Measurements from ENCODE around the gene GJD4.

The GJD4 gene, protein sequence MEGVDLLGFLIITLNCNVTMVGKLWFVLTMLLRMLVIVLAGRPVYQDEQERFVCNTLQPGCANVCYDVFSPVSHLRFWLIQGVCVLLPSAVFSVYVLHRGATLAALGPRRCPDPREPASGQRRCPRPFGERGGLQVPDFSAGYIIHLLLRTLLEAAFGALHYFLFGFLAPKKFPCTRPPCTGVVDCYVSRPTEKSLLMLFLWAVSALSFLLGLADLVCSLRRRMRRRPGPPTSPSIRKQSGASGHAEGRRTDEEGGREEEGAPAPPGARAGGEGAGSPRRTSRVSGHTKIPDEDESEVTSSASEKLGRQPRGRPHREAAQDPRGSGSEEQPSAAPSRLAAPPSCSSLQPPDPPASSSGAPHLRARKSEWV

DNA sequence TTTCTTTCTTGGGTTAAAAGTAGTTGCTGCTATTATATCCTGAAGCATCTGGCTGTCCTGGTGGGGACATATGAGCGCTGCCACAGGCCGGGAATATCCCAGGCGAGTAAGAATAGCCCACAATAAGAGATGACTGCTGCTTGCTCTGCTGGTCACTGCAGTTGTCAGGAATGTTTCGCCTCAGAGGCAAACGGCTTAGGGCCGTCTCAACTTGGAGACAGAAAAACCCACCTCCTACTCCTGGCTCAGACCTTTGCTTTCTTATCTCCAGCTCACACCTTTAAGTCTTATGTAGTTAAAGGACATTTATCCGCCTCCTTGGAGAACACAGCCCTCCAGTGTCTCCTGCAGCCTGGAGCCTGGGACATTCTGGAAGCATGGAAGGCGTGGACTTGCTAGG lies at the start of gene GJD4:
Gene GJD4 (plus strand): TSS at position 151 of the 400 bp plus-strand sequence. CDS start 227 bp downstream, at position 378.
- no peak for DNase-seq (ENCODE audit: low spot score)

DNA sequence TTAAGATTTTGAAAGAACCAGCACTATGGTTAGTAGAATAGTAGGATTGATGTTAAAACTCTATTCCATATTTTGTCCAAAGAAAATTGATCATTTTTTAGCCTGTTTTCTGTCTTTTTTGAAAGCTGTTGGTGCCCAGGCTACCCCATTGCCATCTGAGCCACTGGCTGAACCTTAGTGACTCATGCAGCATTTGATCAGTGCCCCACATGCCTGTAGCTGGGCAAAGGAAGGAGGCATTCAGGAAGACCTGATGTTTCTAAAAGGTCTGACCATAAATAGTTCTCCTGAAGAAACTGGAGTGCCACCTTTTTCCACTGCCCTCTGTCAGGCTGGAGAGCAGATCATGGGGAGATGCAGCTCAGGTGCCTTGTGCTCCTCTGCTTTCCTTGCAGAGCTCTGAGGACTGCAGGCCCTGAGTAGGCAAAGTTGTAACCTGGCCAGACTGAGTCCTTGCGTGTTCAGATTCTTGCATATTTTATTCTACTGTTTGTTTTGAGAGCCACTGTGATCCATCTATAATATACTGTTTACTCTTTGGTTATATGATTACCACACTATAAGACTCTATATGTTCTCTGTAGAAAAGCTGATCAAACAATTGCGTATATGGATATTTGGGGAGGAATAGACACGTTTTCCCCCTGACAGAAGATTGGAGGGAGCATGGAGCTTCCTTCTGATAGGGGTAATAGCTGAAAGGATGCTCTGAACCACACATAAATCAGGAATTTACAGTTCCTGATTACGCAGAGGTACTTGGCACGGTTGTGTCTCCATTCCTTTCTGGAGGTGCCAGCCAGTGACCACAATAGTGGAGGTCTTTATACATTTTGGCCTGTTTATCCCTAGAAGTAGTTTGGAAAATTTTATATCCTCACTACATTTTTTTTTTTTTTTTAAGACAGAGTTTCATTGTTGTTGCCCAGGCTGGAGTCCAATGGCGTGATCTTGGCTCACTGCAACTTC lies 48.9 kb upstream of the GJD4 start:
- DNase-seq (ENCODE audit: low spot score): no peak

DNA sequence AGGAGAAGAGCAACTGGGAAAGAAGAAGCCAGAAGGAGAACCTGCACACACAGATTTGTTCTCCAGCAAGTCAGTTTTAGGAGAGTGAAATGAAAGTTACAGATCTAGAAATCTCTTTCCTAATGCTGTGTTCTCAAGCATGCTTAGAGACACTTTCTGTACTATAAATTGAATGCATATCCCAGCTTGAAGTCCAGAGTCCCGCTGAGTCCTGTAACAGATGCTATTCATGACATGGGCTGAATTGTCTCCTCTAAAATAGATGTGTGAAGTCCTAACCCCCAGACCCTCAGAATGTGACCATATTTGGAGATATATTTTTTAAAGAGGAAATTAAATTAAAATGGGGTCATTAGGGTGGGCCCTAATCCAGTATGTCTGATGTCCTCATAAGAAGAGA lies 46.9 kb upstream of the GJD4 start:
- DNase-seq (ENCODE audit: low spot score): no peak

DNA sequence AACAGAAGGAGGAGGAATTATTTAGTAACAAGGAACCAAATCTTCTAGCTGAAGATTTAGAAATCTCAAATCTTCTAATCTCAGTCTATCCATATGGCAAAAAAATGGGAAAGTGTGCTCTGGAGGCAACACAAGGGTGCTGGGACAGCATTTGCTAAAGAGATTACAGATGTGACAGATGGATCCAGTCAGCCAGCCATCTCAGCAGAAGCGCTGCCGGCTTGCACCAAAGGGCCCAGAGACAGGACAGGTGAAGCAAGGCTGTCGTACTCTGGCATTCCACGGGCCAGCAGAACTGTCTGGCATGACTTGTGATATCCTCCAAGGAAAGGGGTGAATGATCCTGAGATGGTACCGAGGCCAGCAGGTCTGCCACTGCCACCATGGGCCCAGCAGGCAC lies 45.7 kb upstream of the GJD4 start:
- DNase-seq (ENCODE audit: low spot score): no peak

DNA sequence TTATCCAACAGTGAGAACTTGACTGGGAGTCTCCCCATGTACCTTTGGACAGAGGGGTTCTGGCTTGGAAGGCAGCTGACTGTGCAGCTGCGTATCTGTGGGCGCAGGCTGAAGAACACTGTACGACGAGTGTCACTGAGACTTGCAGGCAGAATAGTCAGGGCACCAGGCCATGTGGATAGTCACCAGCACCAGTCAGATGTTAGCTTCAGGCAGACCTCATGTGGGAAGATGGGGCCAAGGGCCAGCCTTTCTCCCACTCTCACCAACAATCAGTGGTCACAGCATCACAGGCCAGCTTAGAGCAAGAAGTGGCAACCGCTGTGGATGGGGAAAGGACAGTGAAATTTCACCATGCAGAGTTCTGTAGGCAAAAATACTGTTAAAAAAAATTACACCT lies 43.4 kb upstream of the GJD4 start:
- no peak for DNase-seq (ENCODE audit: low spot score)

DNA sequence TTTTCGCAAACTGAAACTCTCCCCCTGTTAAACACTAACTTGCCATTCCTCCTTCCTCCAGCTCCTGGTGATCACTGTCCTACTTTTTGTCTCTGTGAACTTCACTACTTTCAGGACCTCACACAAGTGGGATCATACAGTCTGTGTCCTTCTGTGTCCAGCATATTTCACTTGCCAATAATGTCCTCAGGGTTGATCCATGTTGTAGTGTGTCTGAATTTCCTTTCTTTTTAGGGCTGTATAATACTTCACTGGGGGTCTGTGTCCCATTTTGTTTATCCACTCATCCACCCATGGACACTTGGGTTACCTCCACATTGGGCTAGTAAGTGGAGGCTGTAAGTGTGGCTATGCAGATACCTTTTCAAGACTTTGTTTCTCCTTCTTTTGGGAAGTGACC lies 42.7 kb upstream of the GJD4 start:
- DNase-seq (ENCODE audit: low spot score): no peak

DNA sequence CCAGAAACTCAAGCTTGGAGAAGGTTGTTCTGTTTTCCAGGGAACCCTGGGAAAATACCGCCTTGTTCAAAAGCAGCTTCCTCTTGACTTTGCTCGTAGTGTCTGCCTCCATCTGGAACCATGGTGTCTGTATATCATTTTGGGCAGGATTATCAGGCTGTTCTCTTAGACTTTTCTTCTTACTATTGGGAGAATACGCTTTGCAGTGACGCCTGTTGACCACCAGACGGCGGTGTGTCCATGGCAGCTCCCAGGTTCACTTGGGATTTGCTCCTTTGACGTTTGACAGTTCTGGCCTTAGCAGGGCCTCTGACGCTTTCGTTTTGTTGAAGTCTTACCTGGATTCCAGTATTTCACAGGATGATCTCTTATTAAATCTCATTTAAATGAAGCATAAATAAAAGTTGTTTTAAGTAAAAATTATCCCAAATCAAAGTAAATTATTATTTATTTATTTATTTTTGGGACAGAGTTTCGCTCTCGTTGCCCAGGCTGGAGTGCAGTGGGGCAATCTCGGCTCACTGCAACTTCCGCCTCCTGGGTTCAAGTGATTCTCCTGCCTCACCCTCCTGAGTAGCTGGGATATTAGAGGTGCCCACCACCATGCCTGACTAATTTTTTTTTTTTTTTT lies 41.8 kb upstream of the GJD4 start:
- peak; percentile 65 for DNase-seq (ENCODE audit: low spot score)

DNA sequence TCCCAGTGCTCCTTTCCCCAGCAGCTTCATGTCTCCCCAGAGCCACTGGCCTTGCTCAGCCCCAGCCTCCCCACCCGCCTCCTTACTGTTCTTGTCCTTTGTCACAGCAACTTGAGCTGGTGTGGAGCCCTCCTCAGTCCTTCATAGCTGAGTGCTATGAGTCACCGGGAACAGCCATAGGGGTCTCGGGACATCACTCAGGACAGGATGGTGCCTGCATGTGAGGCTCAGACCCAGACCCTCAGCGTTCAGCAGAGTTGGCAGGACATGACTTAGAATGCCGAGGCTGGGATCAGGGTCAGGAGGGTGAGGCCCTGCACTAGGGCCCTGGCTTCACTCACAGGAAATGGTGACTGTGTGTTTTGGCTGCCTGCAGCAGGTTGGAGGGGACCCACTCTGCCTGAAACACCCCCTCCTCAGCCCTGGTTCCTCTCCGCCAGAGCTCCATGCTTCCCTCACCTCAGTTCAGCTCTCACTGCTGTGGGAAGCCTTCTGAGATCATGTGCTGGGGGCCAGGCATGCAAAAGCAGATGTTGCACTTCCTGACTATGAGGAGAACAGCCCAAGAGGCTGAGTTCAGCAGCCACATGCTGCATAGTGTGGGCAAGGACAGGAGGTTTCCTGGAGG lies 40.7 kb upstream of the GJD4 start:
- no peak for DNase-seq (ENCODE audit: low spot score)

DNA sequence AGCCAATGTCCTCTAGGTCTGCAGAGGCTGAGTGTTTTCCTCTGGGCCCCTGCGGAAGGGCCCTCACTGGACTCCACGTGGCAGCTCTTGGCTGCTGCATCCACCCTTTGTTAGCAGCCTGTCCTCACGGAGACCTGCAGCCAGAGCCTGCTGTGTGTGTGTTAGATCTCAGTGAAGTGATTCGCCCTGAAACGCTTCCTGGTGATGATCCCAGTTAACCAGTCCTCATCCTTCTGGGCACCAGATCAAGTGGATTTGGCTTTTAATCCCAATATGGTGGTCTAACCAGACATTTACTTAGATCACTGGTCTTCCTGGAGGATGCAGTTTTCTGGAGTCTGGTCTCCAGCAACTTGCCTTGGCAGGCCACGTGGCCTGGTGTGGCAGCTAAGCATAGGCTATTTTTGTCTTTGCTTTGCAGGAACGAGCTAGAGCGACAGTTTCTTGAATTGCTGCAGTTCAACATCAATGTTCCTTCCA lies 39.5 kb upstream of the GJD4 start:
- DNase-seq (ENCODE audit: low spot score): no peak

DNA sequence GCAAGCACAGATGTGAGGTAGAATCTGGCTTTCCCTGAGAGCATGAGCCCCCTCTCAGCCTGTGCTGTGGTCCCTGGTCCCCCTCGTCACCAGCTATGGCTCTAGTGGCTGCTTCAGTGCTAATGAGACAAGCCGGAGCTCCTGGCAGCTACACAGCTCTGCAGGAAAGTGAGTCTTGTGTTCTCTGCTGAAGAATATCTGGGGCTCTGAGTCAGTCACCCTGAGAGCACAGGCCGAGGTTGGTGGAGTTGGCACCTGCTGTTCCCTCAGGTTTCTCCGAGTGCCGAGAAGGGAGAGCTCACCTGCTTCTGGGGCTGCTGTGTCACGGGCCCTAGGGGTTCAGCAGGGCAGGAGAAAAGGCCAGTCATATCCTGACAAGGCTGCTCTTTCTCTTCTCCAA lies 37.2 kb upstream of the GJD4 start:
- no peak for DNase-seq (ENCODE audit: low spot score)

DNA sequence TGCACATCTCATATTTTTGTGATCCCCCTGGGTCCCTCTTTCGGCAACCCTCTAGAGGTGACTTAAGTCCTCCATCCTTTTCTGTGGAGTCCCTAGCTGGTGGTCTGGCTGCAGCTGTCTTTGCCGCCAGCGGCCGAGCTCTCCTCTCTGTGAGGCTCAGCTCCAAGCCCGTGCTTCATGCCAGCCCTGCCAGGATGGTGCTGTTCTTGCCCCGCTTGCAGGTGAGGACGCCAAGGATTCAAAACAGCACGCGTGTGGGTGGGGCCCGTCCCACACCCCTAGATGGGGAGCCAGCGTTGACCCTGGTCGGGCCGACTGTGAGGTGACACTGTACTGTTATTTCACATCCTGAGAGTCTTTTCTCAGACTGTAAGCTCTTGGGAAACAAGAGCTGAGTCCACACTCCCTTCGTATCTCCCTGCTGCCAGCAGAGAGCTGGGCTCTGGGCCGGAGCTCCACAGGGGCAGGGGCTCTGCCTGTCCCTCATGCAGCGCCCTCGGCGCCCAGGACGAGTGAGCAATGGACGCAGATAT lies 36.6 kb upstream of the GJD4 start:
- no peak for DNase-seq (ENCODE audit: low spot score)

DNA sequence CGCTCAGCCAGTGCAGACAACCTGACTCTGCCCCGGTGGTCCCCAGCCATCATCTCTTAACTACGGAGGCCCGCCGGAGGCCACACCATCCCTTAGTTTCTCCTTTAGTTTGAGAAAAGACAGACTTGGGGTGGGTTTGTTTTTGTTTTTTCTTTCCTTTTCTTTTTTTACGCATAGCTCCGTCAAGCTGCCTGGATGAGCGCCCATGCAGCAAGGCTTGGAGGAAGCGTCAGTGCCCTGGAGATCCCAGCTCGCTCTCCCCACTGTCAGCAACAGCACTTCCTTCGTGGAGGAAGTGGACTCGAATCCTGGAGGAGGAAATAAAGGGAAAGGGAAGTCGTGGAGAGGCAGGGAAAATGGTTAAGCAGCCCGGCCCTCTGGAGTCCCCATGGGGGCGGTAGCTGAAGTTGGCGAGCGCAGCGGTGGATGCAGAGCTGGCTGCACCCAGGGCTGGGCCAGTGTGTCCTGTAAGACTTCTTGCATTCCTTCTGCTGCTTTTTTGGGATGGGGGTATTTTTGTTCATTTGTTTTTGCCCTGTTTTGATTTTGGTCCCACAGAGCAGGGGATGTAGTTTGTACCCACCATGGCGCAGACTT lies 35.9 kb upstream of the GJD4 start:
- no peak for DNase-seq (ENCODE audit: low spot score)

DNA sequence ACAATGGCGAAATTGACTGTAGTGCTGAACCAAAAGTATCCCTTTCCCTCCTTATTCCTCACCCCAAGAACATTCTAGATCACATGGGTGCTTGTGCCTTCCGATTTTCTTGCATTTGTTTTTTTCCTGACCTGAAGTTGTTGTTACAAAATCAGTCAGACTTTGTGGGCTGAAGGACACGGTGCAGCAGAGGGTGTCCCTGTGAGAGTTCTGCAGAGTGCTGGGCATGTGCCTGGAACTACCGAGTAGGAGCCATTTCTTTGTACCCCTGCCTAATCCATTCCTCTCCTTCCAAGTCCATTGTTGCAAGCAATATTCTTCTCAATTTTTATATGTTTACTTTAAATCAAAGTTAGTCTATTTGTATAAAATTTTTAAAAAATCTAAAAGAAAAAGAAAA lies 35.3 kb upstream of the GJD4 start:
- DNase-seq (ENCODE audit: low spot score): no peak

DNA sequence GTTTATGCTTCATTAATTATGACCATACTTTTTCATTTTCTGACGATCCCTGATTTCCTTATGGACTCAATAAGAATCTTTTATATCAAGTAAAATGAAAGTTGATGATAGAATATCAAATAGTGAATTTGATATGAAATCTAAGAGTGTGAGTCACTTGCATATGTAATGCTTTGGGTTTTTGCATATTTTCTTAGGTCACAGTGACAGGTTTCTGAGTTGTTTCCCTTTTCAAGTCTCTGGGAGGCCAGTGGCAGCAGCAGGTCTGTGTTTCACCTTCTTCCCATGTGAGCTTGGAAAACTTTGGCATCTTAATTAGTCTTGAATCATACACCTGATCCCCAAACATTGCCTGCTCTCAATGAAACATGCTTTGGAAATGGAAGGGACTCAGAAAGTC lies 34.7 kb upstream of the GJD4 start:
- no peak for DNase-seq (ENCODE audit: low spot score)

DNA sequence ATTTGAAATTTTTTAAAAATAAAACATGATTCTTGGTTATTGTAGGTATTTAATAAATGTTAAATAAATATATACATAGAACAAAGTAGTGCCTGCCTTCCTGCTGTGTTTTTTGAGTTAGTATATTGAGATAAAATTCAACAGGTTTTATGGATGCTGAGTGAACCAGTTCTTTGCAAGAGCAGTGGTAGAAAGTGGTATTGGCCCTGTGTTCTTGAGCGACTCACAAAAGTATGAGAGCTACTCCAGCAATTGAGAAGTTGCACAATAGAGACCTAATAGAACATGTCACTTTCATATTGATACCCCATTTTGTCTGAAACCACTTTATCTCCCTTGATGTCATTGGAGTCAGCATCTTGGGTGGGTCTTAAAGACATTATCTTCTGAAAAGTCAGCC lies 32.6 kb upstream of the GJD4 start:
- no peak for DNase-seq (ENCODE audit: low spot score)

DNA sequence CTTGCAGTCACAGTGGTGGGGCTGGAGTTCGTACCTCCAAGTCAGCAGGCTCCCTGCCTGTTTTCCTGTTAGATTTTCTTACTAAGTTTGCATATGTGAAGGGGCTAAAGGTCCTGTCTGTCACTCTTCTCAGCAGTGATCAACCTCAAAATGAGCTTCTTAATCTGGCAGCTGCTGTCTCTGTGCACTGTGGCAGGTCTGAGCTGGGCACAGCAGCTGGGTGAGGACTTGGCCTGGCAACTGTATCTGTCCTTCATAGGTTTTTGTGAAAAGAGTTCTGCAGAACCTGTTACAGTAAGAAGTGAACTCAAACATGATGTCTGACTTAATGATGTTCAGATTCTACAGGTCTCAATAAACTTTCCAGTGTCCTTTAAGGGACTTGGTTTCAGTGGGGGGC lies 31.3 kb upstream of the GJD4 start:
- no peak for DNase-seq (ENCODE audit: low spot score)

DNA sequence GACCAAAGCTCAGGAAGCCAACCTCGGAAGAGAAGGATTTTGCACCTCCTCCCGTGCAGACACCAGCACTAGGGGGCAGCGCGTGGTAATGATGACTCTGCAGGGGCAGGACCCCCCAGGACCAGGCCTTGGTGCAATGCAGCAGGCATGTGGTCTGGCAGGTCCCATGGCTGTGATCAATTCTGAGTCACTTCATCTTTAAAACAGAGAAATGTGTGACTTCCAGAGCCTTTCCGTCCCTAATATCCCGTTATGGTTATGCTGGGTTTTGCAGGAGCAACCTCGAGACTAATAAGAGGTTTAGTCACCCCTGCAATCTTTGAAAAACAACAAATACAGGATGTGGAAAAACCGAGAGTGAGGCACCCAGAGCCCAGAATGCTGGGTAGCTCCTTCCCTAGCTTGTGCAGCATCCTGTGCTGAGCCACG lies 30.2 kb upstream of the GJD4 start:
- DNase-seq (ENCODE audit: low spot score): no peak

DNA sequence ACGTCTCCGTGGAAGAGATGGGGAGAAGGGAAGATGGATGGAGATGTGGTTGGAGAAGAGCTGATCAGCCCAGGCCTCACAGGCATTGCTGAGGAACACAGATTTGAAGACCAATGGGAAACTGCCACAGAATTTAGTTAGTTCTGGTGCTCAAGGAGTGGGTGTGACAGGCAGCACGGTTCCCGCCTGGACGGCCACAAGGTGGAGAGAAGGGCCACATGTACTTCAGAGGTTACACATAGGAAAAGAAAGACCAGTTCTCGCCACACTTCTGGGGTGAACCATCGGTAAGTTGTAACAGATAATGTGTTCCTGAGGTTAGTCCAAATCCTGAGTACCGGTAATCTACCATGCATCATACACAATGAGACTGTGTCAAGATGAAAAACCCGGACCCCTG lies 29.5 kb upstream of the GJD4 start:
- no peak for DNase-seq (ENCODE audit: low spot score)

DNA sequence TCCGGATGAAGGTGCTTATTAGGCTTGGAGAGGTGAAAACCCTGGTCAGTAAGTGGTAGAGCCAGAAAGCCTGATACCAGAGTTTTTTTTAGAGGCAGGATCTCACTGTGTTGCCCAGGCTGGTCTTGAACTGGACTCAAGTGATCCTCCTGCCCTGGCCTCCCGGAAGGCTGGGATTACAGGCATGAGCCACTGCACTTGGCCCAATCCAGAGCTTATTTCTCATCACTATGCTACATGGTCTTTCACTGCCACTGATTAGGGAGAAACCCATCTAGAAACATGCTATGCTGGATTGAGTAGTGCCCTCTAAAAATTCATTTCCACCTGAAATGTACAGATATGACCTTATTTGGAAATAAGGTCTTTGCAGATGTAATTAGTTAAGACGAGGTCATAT lies 28.4 kb upstream of the GJD4 start:
- DNase-seq (ENCODE audit: low spot score): no peak

DNA sequence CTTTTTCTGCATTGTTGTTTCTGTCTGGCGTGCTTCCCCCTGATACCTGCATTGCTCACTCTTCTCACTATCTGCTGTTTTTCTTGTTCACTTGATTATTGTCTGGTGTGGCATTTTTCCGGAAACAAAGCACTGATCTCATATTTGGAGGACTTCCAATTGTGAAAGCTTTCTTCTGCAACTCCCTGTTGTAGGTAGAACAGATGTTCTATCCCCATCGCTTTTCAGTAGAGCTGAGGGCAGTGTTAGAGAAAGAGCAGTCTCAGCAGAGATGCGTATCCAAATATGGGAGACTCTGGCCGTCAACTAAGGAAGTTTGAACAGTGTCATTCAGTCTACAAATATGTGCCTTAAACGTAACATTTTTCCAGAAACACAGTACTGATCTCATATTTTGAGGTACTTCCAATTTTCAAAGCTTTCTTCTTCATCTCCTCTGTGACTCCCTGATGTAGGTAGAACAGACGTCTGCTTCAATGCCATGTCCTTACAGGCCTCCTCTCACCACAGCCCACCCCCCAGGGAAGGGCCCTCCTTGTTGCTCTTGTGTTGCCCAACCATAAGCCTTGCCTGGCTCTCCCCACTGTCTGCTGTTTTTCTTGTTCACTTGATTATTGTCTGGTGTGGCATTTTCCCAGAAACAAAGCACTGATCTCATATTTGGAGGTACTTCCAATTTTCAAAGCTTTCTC lies 27.1 kb upstream of the GJD4 start:
- no peak for DNase-seq (ENCODE audit: low spot score)

DNA sequence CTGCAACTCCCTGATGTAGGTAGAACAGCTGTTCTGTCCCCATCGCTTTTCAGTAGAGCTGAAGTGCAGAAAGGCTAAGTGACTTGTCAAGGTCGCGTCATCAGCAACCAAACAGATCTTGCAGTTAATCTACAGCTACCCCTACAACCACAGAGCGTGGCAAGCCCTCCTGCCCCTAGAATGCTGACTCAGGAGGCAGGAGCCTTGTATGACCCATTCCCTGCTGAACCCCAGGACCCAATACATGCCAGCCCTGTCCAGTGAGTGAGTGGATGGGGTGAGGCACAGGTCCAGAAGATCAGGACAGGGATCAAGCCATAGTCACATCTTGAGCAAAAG lies 26.6 kb upstream of the GJD4 start:
- no peak for DNase-seq (ENCODE audit: low spot score)
